Anterior cingulate cortex (tissue), 58 donors: ENCODE data around the gene CYTH1.

Experiments used
- DNase-seq, 58 donors: peaks; one replicate each; lab custom pipeline; 2025; lab: John Stamatoyannopoulos, UW

CYTH1 gene, protein sequence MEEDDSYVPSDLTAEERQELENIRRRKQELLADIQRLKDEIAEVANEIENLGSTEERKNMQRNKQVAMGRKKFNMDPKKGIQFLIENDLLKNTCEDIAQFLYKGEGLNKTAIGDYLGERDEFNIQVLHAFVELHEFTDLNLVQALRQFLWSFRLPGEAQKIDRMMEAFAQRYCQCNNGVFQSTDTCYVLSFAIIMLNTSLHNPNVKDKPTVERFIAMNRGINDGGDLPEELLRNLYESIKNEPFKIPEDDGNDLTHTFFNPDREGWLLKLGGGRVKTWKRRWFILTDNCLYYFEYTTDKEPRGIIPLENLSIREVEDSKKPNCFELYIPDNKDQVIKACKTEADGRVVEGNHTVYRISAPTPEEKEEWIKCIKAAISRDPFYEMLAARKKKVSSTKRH

DNA sequence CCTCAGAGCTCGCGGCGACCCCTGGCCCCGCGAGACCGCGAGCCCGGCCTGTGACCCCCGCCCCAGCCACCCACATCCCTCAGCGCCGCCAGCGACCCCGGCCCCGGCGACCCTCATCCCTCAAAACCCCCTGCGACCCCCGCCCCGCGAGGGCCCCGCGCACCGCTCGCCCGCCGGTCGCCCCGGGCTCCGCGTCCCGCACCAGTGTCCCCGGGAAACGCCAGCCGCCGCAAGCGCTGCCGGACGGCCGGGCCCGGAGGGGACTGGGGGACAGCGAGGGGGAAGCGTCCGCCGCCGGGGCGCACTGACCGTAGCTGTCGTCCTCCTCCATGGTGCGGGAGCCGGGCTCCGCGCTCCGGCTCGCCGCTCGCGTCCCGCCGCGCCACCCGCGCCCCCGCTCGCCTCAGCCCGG is at the start of gene CYTH1:
Gene CYTH1 (minus strand): TSS at position 381 of the 412 bp plus-strand sequence. CDS start 50 bp downstream, at position 331.
- DNase-seq = peak in 2 of 58 donors; percentile 62 to 64

DNA sequence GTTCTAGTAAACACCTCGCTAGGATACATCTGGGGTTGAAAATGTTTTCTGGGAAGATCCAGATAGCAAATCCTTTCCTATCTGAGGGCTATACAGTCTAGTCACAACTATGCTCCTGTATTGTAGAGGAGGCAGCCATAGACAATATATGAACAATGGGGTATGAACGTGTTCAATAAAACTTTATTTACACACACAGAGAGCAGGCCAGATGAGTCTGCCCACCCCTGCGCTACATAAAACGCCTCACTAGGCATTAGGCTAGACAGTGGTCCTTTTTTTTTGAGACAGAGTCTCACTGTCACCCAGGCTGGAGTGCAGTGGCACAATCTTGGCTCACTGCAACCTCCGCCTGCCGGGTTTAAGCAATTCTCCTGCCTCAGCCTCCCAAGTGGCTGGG is 47.4 kb upstream of the CYTH1 start:
- no peak for DNase-seq

DNA sequence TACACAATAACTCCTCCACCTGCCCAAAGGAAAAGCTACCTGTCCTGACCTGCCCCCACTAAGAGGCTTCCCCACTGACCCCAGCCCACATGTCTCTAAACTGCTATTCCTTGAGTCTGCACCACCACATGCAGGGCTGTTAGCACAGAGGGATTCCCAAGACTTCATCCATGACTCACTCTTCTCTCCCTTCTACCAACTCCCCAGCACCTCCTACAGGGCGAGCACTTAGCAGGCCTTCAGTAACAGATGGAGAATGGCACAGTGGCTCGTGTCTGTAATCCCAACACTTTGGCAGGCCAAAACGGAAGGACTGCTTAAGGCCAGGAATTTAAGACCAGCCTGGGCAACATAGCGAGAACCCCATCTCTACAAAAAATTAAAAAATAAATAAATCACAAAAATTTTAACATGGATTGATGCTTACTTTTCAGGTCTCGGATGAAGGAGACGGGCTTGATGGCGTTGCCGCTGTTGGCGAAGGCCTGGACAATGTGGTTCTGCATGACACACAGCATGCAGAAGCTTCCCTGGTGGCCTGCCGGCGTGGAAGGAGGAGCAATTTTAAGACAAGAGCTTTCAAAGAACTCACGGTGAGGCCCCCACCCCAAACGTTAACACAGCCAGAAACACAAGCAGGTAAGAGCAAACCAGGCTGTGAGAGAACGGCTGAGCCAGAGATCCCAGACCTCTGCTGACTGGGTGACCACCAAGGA is 46.6 kb upstream of the CYTH1 start:
- no peak for DNase-seq

DNA sequence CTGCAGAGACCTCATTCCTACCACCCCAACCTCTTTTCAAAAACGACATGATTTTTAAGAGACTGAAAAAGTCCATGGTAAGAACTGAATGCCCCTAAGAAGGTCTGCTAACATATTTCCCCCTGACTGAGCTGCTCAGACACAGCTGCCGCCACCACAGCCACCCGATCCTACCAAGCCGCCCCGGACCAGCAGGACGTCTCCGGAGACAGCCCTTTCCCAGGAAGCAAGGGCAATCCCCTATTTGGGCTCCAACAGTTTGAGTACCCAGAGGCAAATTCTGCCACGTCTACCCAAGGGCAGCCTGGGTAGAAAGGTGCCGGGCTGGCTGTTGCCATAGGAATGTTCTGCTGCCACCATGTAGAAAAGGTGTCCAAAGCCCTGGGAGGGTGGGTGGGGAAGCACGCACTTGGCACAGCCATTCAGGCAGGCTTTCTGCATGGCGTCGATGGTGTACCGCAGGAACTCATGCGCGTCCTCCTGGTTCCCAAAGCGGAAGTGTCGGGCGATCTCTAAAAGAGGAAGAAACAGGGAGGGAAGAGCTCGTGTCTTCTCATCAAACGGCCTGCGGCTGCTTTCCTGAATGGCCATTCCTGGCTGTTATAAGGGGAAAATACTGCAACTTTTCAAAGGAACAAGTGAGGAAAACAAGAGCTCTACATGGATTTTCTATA is 44.9 kb upstream of the CYTH1 start:
- DNase-seq = peak in 14 of 58 donors; percentile 3 to 38 (median 19)

DNA sequence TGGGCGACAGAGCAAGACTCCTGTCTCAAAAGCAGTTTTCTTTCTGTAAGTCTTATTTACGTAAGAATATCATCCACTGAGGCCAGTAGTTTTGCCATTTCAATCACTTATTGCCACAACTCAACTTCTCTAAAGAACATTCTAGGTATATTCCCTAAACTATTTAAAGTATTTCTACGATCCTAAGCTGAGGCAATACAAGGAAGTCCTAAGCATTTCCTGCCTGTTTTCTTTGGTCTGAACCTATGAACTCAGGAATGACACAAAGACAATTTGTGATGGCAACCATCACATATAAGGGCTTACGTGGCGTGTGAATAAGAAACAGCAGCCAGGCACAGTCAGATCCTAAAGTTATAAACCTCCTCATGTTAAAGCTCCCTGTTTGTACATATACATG is 44.3 kb upstream of the CYTH1 start:
- DNase-seq = no peak

DNA sequence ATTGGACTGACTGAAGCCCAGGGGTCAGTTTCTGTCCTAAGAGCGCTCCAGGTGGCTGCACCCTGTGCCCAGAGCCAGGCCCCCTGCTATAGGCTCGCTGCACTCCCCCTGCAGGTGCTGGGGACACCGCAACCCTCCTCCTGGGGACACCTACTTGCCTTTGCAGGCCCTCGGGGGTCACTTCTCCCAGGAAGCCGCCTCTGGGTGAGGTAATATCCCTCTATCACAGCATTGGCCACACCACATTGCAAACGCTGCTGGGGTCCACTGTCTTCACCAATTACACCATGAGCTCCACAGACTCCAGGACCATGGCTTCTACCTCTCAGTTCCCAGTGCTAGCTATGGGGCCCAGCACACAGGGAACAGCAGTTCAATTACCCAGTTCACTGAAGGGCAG is 43.6 kb upstream of the CYTH1 start:
- DNase-seq = no peak

DNA sequence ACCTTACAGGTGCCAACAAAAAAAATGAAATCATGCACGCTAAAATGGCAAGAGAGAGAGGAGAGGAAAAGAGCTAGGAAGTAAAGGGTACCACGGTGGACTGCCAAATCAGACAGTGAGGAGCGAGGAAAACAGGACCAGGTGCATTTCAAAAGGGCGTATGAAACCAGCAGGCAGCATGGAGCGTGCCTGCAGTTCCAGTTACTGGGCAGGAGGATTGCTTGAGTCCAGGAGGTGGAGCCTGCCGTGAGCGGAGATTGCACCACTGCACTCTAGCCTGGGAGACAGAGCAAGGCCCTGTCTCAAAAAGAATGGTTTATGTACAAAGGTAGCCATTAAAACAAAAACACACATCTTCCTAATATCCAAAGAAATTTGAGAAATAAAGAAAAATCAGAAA is 42.2 kb upstream of the CYTH1 start:
- DNase-seq = no peak

DNA sequence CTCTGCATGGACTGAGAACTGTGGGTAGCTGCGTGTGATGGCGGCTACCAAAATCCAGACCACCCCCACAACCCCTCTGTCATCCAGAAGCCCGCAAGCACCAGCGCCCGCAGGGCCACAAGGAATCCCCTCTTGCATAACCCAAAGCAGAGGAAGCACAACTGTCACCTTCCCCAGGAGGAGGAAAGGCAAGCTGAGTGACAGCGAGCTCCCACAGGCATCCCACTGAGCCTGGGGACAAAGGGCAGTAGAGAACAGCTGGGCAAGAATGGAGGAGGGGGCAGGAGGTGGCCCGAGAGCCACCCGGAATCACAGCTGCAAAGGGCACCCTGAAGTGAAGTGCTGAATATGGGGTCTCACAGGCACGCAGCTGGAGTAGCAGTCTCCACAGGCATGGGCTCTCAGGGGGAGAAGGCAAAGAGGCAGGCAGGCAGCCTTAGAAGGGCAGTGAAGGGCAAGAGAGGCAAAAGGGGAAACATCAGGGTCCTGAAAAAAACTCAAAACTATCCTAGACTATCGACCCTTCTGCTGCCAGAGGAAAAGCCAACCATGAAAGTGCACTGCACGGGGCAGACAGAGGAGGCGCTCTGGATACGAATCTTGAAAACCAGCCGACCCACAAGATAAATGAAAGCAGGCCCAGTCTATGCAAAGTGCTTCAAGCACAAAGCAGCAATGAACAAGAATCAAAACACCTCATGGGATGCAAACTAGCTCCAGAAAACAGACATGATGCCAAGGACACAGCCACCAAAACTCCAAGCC is 41.4 kb upstream of the CYTH1 start:
- DNase-seq = no peak

DNA sequence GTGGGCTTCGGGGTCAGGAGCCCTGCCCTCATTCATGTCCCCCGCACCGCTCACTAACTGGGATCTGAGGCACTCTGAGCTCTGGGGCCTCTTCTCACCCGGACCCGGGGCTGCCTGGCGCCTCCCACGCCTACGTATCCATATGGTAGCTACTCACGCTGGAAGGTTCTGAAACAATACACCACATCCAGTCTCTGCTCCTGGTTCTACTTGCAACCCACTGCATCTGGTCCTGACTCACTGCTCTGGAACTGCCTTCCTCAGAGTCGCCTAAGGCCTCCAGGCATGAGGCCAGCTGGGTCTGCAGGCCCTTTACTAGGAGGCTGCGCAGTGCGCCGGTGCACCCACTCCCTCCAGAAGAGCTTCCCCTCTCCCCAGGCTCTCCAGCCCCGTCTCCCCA is 40.5 kb upstream of the CYTH1 start:
- DNase-seq = peak in 36 of 58 donors; percentile 13 to 72 (median 46)

DNA sequence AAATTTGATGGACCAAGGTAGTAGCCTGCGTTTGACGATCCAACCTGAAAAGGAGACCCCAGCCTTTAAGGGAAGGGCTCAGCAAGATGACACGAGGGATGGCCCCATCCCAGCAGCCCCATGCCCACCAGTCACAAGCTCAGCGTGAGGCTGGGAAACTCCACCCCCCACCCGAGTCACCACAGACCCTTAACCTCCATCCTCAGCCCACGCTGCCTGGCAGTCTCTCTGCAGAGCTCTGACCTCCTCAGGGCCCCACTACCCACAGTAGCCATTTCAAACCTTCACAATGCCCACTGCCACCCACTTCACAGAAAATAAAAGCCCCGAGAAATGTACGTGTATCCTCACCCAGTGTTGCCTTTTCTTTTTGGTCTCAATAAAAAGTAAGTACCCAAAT is 39.9 kb upstream of the CYTH1 start:
- DNase-seq = no peak

DNA sequence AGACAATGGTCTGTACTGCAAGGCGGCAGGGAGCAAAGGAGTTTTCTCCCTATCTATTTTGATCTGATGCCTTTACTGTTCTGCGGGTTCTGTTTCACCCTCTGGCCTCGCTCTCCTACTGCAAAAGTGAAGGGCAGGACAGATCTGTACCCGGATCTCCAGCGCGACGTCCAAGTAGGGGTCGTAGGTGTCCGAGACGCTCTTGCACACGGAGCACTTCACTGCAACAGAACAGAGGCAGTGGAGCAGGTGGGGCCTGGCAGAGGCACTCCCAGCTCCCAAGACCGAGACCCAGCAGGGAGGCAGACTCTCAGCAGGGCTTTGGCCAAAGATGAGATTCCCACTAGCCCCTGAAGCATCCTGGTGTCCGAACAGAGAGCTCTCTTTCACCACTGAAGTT is 38.8 kb upstream of the CYTH1 start:
- DNase-seq = no peak

DNA sequence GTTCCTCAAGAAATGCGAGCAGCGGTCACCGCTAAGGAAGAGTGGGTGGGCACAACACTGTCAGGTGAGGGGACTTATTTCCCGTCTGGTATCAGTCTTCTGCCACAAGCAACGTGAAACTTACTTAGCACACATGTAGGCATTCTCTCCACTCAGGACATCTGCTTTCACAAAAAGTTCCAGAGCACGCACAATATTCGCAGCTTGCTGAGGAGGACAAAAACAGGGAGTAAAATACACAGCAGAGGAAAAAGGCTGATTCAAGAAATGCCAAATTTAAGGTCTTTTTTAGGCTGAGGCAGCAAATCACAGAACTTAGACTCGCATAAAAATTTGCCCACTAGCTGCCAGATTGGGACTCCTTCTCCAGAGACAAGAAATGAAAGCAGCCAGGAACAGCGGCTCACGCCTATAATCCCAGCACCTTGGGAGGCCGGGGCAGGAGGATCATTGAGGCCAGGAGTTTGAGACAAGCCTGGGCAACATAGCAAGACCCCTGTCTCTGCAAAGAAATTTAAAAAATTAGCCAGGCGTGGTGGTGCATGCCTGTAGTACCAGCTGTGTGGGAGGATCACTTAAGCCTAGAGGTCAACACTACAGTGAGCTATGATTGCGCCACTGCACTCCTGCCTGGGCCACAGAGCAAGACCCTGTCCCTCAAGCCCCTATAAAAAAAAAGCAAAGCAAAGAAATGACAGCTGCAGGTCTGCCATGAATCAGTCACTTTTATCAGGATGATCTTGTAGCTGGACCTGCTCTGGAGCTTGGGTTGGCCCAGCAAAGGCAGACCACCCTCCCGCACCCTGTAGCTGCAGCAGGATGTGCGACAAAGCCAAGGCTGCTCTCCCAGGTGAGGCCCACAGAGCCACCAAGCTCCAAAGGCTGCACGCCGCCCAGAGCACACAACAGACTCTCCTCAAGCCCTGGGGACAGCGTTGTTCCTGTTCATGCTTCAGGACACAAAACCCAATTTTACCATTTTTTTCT is 38.0 kb upstream of the CYTH1 start:
- DNase-seq = no peak

DNA sequence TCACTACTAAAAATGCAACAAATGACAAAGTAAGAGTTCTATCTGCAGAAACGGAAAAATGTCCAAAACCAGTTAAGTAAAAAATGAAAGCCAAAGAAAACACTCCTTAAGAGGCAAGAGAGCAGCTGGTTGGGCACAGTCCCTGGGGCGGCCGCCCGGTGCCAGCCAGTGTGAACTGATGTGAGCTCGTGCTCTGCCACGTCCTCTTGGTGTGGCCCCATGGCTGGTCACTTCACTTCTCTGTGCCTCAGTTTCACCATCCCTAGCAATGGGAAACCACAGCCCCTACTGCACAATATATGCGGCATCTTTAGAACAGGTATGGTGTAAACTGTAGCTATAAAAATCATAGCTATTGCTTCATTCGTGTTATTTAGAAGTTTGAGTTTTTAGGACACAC is 37.3 kb upstream of the CYTH1 start:
- DNase-seq = no peak

DNA sequence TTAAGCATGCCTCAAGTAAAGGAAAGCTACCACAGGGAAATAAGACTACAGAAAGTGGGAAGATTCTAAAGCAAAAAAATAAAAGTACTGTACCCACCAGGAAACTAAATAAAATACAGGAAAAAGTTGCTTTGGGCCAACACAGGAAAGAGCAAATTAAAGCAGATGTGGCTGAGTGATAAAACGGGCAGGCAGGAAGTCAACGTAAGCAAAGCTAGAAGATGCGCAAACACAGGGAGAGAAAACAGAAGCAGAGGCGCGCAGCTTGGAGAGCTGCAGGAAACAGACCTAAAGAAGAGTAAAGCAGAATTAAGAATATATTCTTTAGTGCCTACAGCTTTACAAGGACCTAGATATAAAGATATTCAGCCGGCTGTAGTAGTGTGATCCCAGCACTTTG is 36.9 kb upstream of the CYTH1 start:
- DNase-seq = peak in 1 of 58 donors; percentile 19

DNA sequence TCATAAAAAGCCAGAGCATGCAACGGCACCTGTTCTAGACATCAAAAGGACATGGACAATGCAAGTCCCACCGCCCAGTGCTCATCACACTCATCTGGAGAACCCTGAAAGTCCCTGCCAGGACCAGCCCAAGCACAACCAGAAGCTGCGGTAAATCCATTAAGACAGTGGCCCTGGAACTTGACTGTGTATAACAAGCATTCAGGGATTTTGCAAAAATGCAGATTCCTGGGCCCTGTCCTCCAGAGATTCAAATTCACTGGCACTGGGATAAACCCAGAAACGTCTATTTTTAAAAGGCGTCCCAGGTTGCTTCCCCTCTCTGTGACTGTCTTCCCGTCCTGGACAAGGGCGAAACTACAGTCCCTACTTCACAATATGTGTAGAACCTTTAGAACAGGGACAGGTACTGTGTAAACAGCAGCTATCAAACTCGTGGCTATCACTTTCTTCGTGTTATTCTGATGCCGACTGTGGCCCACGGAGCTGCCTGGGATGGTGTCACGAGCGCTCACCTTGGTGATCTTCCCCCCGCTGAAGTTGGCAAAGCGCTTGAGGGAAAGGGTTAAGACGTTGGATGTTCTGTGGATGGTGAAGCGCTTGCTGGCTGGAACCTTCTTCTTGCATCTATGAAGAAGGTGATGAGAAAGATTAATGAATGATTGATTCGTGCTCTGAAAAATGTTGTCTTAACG is 36.2 kb upstream of the CYTH1 start:
- no peak for DNase-seq

DNA sequence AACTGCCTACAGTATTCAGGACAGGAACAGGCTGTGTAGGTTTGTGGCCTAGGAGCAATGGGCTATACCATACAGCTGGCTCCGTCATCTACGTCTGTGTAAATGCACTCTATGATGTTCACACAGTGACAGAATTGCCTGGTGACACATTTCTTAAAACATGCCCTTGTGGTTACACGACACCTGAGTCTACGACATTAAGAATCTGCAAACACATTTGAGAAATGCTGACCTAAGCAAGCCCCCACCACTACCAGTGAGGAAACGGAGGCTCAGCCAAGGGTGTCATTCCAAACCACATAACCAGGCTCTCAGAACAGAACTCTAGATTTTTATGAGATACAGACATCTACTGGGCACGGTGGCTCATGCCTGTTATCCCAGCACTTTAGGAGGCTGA is 35.0 kb upstream of the CYTH1 start:
- no peak for DNase-seq

DNA sequence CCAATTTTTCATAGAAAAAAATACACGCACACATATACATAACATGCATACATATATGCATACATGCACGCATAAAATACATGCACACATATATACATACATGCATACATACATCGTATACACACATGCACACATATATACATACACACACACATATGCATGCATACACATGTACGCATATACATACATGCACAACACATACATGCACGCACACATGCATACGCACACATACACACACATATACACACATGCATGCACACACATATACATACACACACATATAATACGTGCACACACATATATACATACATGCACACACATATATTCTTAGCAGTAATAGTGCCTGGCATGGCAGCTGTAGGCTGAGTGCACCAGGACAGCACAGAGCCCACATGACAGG is 33.6 kb upstream of the CYTH1 start:
- no peak for DNase-seq

DNA sequence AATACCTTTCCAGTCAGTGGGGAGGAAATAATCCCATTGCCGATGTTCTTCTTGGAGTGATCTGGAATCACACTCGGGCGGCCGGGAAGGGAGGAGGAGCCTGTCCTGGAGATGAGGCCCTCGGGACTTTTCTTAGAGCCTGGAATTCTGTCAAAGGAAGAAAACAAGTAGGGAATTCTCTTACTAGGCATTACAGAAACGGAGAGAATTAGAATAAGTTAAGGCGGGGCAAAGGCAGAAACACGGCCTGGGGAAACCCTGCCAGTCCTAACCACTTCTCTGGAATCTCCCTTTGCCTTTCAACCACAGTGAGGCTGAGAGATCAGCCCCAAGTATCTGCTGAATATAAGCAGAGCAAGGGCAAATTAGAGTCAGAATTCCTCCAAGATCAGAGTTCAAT is 30.8 kb upstream of the CYTH1 start:
- DNase-seq = no peak

DNA sequence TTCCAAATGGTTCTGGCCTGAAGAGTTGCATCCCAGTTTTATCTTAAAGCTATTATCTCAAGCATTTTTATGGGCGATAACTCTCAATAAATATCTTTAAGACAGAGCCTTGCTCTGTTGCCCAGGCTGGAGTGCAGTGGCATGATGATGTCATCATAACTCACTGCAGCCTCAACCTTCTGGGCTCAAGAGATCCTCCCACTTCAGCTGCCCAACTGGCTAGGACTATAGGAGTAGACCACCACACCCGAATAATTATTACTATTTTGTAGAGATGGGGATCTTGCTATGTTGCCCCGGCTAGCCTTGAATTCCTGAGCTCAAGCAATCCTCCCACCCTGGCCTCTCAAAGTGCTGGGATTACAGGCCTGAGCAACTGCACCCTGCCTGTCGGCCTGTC is 26.1 kb upstream of the CYTH1 start:
- DNase-seq = no peak
